Fibroblast of the aortic adventitia (primary cell): Measurements from ENCODE around the gene MOV10. TPM values are rescaled to one million over a fixed set of nuclear protein-coding genes. Genes with fewer than 3 reads are reported as not detected.

ENCODE experiments used
- DNase-seq: peaks from one replicate; pipeline ENCODE4 v3.0.0-alpha.2; 2010; ENCODE audit warnings: low read depth
- H3K4me3 ChIP-seq: 2 replicates; pipeline ENCODE4 v1.5.1; 2011; ENCODE audit warnings: low read depth, mild to moderate bottlenecking, control low read depth, low read length, moderate library complexity
- CTCF ChIP-seq: IDR thresholded peaks from 2 replicates; pipeline ENCODE4 v1.5.1; 2011; ENCODE audit warnings: mild to moderate bottlenecking, low read length, control low read depth, inconsistent platforms; ENCODE audit not compliant: insufficient read depth
- total RNA-seq: library from RNA; depleted of rRNA; stranded (reverse); fragments of >200 nt; gene quantifications from 2 replicates; pipeline ENCODE4 v1.2.3, GENCODE V29; 2012; ENCODE audit warnings: low replicate concordance

Gene MOV10
- total RNA-seq, 1 donor: 31.5 TPM

- H3K4me3 ChIP-seq: no peak overlapping the region
- TF ChIP-seq CTCF: no peak
- no peak for DNase-seq
Measured at GRCh38 chr1:112685913-112686312, 11.5 kb downstream of the MOV10 start.

- no peak overlapping the region for H3K4me3 ChIP-seq
- no peak for TF ChIP-seq CTCF
- DNase-seq: no peak
Measured at GRCh38 chr1:112686417-112686816, 12.0 kb downstream of the MOV10 start.

GRCh38 chr1:112686835-112687234 is 12.4 kb downstream of the MOV10 start:
- no peak overlapping the region for H3K4me3 ChIP-seq
- no peak for DNase-seq
- TF ChIP-seq CTCF: no peak

GRCh38 chr1:112687361-112687760 is 12.9 kb downstream of the MOV10 start:
- no peak for DNase-seq
- no peak for TF ChIP-seq CTCF
- H3K4me3 ChIP-seq: no peak overlapping the region

- no peak for TF ChIP-seq CTCF
- no peak overlapping the region for H3K4me3 ChIP-seq
- no peak for DNase-seq
Measured at GRCh38 chr1:112687785-112688496, 13.5 kb downstream of the MOV10 start.

- DNase-seq: no peak
- H3K4me3 ChIP-seq: no peak overlapping the region
- TF ChIP-seq CTCF: no peak
Measured at GRCh38 chr1:112688781-112689193, 14.3 kb downstream of the MOV10 start.

GRCh38 chr1:112689196-112689841 is 14.9 kb downstream of the MOV10 start:
- TF ChIP-seq CTCF: no peak
- H3K4me3 ChIP-seq: no peak overlapping the region
- DNase-seq: no peak
